ENCODE data around the gene NTPCR. TPM values are rescaled to one million over a fixed set of nuclear protein-coding genes. Genes with fewer than 3 reads are reported as not detected.
"Not testable (repeated sequence)": the region's sequence is repeated elsewhere in the genome, so short reads cannot be mapped to it uniquely, and the experiment has no call there.

The NTPCR gene
- total RNA-seq, 6 experiments from 2014 or later = 25.5 to 31.8 (median 28.2) TPM

- H3K9me3 Mint-ChIP-seq = no peaks in the 10 kb centered on the region
- no peak for TF ChIP-seq CTCF (IDR thresholded peaks at IDR 0.05)
- no peak overlapping the region for H3K4me3 Mint-ChIP-seq
- H3K36me3 Mint-ChIP-seq (ENCODE audit: low read depth) = no peaks in the 10 kb centered on the region
- no peaks in the 10 kb centered on the region for H3K4me1 Mint-ChIP-seq (ENCODE audit: low read depth)
- H3K27me3 Mint-ChIP-seq (ENCODE audit: insufficient read depth) = peaks cover 4% of the 10 kb centered on the region
- no peak for DNase-seq
- no peak overlapping the region for H3K27ac Mint-ChIP-seq
These were observed 39.3 kb upstream of the NTPCR start for GRCh38 chr1:232911027-232911599.

GRCh38 chr1:232912845-232913580 is 37.4 kb upstream of the NTPCR start:
- DNase-seq = no peak
- Mint-ChIP-seq H3K9me3 (peaks cover 6% of the 10 kb centered on the region), H3K27ac (no peak overlapping the region), H3K4me3 (no peak overlapping the region), H3K27me3 (ENCODE audit: insufficient read depth) (peaks cover 4% of the 10 kb centered on the region), H3K4me1 (ENCODE audit: low read depth) (no peaks in the 10 kb centered on the region), H3K36me3 (ENCODE audit: low read depth) (no peaks in the 10 kb centered on the region)
- no peak for TF ChIP-seq CTCF (IDR thresholded peaks at IDR 0.05)

- peaks cover 10% of the 10 kb centered on the region for H3K9me3 Mint-ChIP-seq
- not testable (repeated sequence) for H3K4me1 Mint-ChIP-seq (ENCODE audit: low read depth); DNase-seq; H3K27me3 Mint-ChIP-seq (ENCODE audit: insufficient read depth); H3K4me3 Mint-ChIP-seq; H3K27ac Mint-ChIP-seq; H3K36me3 Mint-ChIP-seq (ENCODE audit: low read depth)
These were observed 36.1 kb upstream of the NTPCR start for GRCh38 chr1:232914271-232914670.

- no peak for DNase-seq
- Mint-ChIP-seq H3K27me3 (ENCODE audit: insufficient read depth) (no peaks in the 10 kb centered on the region; the same call in none of the 2 replicates), H3K9me3 (peaks cover 10% of the 10 kb centered on the region), H3K4me1 (ENCODE audit: low read depth) (no peaks in the 10 kb centered on the region), H3K36me3 (ENCODE audit: low read depth) (no peaks in the 10 kb centered on the region), H3K4me3 (no peak overlapping the region), H3K27ac (no peak overlapping the region)
- no peak for TF ChIP-seq CTCF (IDR thresholded peaks at IDR 0.05)
These were observed 35.2 kb upstream of the NTPCR start for GRCh38 chr1:232915212-232915611.

GRCh38 chr1:232917053-232917452 is 33.4 kb upstream of the NTPCR start:
- Mint-ChIP-seq H3K9me3 (peaks cover 10% of the 10 kb centered on the region), H3K27ac (no peak overlapping the region), H3K36me3 (ENCODE audit: low read depth) (no peaks in the 10 kb centered on the region), H3K27me3 (ENCODE audit: insufficient read depth) (no peaks in the 10 kb centered on the region; the same call in none of the 2 replicates), H3K4me1 (ENCODE audit: low read depth) (no peaks in the 10 kb centered on the region), H3K4me3 (no peak overlapping the region)
- no peak for DNase-seq
- no peak for TF ChIP-seq CTCF (IDR thresholded peaks at IDR 0.05)

- Mint-ChIP-seq H3K9me3 (peaks cover 10% of the 10 kb centered on the region), H3K36me3 (ENCODE audit: low read depth) (no peaks in the 10 kb centered on the region), H3K4me1 (ENCODE audit: low read depth) (no peaks in the 10 kb centered on the region), H3K27ac (no peak overlapping the region), H3K4me3 (no peak overlapping the region), H3K27me3 (ENCODE audit: insufficient read depth) (peaks cover 2% of the 10 kb centered on the region; the same call in 1 of the 2 replicates)
- DNase-seq = no peak
- TF ChIP-seq CTCF (IDR thresholded peaks at IDR 0.05) = no peak
These were observed 29.0 kb upstream of the NTPCR start for GRCh38 chr1:232921381-232921780.
